ENCODE data around the gene GULP1.

Gene GULP1

GRCh38 chr2:188367164-188367563 lies 75.5 kb downstream of the GULP1 start:
- DNase-seq (ENCODE audit: low read depth): no peak

GRCh38 chr2:188369365-188369764 lies 77.7 kb downstream of the GULP1 start:
- peak; percentile 78 for DNase-seq (ENCODE audit: low read depth)

GRCh38 chr2:188378371-188378950 lies 86.8 kb downstream of the GULP1 start:
- no peak for DNase-seq (ENCODE audit: low read depth)

- DNase-seq (ENCODE audit: low read depth): no peak
Measured at GRCh38 chr2:188379748-188380147, 88.1 kb downstream of the GULP1 start.

DNA sequence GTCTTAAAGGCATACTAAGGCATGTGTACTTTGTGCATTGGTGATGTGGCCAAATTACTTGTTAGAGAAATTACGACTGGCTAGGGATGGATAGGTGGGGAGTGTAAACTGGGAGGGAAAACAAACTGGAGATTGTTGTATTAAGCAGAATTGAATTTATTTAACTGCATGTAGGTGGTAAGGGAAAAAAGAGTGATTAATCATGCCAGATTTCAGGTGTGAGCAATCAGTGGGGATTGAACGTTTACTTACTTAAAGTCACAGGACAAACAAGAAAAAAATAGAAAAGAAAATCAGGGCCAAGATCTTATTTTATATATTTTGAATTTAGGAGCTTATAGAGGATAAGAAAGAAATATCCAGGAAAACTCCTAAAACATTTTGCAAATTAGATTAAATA lies 88.6 kb downstream of the GULP1 start:
- no peak for DNase-seq (ENCODE audit: low read depth)

DNA sequence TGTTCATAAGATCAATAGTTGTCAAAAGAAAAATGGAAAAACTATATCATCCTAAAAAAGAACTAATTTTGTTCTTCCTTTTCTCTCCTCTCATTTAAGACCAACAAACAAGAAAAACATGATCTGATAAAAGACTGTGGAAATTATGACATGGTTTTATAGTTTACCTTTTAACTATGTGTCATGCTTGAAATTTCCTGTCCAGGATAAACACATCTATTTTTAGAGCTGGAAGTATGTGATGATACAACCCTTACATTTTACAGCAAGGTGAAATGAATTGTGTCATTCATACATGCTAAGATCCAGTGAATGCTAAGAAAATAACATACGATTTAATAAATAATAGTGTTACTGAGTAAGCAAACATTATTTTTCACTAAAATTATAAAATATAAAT lies 89.9 kb downstream of the GULP1 start:
- peak; percentile 87 for DNase-seq (ENCODE audit: low read depth)

GRCh38 chr2:188382107-188382506 lies 90.4 kb downstream of the GULP1 start:
- peak; percentile 43 for DNase-seq (ENCODE audit: low read depth)

DNA sequence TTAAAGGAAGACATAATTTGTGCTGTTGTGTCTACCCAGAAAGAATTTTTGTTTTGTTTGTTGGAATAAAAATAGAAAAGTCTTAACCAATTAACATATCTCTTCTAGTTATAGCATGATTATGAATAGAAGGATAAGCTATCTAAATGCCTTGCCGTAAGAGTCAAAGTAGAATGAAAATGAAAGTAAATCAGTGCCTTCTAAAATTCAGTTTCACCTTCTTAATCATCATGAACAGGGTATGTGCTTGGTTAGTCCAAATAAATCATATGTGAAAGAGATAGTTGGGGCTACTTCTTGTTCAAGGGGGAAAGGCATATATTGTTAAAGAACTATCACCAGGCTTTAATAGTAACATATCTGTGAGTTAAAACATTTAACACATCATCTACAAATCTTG lies 91.5 kb downstream of the GULP1 start:
- DNase-seq (ENCODE audit: low read depth): no peak

- DNase-seq (ENCODE audit: low read depth): no peak
Measured at GRCh38 chr2:188385857-188386256, 94.2 kb downstream of the GULP1 start.

- no peak for DNase-seq (ENCODE audit: low read depth)
Measured at GRCh38 chr2:188388831-188389230, 97.2 kb downstream of the GULP1 start.

- DNase-seq (ENCODE audit: low read depth): peak; percentile 16
Measured at GRCh38 chr2:188391354-188391753, 99.7 kb downstream of the GULP1 start.

DNA sequence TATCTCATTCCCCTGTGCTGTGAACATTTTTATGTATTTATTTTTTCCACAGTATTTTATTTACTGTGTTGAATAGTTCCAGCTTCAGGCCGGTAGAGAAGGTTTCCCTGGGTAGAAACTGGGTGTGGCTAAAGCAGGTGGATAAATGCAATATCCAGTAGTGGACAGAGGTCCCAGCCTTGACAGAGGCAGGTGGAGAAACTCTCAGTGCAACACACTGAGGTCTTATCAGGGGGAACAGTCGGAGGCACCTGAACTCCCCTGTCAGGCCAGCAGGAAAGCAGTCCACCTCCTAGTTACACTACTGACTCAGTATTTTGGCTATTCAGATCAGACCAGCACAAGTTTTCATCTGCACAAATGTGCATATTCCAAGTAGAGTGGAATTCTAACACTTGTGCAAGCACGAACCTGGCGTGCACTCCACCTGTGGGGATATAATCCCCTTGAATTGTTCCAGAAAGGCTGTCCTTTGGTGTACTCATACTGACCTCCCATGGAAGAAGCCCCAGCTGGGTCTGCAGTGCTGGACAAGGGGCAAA lies 103.3 kb downstream of the GULP1 start:
- DNase-seq (ENCODE audit: low read depth): no peak

- no peak for DNase-seq (ENCODE audit: low read depth)
Measured at GRCh38 chr2:188395903-188396689, 104.4 kb downstream of the GULP1 start.

GRCh38 chr2:188399159-188399558 lies 107.5 kb downstream of the GULP1 start:
- peak; percentile 46 for DNase-seq (ENCODE audit: low read depth)

DNA sequence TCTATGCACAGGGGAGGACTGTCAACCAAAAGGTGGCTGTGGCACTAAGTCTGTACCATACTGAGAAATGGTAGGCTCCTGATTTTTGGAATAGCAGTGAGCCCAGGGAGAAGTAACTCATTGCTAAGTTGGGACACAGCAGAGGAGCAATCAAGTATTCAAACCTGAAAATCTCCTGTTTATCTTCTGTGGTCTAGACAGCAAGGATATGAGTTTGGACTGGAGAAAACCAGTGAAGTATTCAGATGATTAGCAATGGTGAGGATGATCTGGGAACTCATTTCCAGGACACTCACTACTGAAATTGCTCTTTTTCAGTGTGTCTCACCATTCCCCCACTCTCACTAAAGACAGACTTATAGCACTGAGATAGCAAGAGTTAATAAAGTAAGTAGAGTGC lies 112.0 kb downstream of the GULP1 start:
- no peak for DNase-seq (ENCODE audit: low read depth)

GRCh38 chr2:188404341-188405004 lies 112.8 kb downstream of the GULP1 start:
- peak; percentile 59 for DNase-seq (ENCODE audit: low read depth)

DNA sequence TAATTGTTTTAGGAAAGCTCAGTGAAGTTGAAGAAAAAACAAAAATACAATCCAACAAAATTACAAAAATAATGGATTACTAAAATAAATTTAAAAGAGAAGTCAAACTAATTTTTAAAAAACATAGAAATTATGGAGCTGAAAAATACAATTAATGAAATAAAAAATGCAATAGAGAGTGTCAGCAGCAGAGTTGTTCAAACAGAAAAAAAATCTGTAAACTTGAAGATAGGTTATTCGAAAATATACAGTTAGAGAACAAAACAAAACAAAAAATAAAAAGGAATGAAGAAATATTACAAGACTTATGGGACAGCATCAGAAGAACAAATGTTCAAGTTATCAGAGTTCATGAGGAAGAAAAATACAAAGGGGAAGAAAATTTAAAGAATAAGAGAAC lies 114.7 kb downstream of the GULP1 start:
- no peak for DNase-seq (ENCODE audit: low read depth)

DNA sequence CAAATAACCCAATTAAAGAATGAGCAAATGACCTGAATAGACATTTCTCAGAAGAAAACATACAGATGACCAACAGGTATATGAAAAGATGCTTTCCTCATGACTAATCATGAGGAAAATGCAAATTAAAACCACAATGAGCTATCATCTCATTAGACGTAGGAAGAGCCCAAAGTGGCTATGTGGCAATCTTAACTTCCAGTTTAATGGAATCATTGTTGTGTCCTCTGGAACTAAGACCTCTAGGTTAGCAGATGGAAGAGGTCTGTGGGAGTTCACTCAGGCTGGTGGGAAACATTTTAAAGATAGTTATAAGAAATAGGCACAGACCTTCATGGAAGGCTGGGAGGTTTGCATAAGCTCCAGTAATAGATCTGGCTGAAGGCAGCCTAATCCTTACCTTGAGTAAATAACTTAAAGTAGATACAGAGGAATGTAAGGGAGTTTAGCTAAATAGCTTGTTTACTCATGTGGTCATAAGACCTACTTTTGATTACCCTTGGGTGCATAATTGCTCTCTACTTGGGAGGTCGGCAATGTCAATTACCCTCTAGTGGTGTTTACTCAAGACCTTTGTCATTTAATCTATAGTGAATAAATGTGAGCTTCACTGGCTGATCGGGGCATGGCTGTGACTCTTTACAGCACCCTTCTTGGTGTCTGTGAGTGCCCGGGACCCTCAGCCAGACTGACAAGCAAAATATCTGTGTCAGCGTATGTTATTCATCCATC lies 119.0 kb downstream of the GULP1 start:
- DNase-seq (ENCODE audit: low read depth): peak; percentile 82

DNA sequence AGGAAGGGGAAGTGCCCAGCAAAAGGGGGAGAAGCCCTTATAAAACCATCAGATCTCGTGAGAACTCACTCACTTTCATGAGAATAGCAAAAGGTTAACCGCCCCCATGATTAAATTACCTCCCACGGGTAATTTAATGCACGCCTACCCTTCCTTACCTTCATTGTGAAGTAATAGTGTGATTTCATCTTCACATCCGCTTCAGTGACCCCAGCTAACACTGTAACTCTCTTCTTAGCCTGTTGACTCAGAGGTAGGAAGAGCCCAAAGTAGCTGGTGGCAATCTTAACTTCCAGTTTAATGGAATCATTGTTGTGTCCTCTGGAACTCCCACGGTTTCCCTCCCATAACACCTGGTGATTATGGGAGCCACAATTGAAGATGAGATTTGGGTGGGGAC lies 120.5 kb downstream of the GULP1 start:
- DNase-seq (ENCODE audit: low read depth): no peak

DNA sequence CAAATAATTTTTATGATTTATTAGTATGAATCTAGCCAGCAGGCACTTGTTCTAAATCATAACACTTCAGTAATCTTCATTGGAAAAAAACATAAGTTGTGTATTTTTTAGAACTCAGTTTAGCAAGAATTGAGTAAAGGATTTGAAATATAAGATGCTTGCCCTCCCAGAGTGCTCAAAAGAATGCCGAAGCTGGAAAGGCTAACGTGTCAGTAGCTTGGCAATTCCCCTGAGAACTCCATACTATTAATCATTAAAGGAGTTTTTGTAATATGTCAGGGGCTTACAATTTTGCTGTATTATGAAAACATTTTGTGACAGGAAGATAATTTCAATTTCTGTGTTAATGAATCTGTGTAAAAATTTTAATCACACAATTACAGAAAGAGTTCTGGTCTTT lies 122.7 kb downstream of the GULP1 start:
- no peak for DNase-seq (ENCODE audit: low read depth)

DNA sequence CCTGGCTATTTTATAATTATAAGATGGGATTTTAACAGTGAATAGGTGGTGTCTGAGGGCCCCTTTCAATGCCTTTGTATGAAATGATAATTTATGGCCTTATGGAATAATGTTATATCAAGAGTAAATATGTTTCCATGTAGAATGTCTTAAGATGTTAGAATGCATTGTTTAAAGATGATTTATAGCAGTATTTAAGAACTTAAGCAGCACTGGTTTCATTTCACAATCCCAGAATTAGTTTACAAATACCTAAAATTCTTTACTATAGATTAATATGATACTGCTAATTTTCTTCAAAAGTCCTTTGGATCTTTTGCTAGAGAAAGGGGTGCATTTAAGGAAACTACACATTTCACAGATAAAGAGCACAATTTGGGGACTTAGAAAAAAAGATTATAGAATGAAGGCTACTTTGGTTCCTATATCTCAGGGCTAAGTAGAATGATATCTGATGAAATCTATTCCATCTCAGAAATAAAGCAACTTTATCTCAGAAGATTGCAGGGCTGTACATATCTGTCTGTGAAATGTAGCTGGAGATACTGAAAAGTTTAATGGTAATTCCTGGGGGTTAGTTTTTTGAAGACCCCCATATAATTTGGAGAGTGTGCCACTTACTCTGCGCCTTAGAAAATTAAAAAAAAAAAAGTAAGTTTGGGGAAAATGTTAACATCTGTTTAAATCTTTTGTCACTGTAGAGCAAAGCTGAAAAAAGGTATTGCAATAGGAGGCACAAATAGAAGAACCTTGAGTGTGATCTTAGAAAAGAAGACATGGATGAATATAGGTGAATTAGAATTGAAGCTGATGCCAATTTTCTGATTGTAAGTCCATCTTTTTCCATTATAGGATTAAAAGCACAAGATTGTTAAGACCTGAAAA lies 123.4 kb downstream of the GULP1 start:
- DNase-seq (ENCODE audit: low read depth): no peak

- DNase-seq (ENCODE audit: low read depth): no peak
Measured at GRCh38 chr2:188415754-188416083, 124.0 kb downstream of the GULP1 start.

Measured in ELR (cell line).